Measurements from ENCODE around the gene KCNJ6. TPM values are rescaled to one million over a fixed set of nuclear protein-coding genes. Genes with fewer than 3 reads are reported as not detected.

KCNJ6 gene
- total RNA-seq, 1 experiment from 2014 or later = not detected

DNA sequence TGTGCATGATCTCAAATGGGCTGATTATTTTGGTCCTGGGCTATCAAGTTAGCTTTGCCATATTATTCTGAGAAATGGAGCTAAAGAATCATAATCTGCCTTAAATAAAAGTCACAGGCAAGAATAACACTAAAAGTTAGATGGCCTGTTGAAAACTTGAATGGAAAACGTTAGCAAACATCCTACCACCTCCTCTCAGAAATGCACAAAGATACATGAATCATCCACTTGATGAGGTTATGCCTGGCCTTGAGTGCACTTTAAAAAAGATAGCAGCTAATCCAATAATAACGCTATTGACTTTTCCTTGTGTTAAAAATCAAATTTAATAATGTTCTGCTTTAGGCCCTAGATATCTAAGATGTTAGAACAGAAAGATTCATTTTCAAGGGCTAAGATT is 108.0 kb downstream of the KCNJ6 start:
- BruUV-seq (replicated peaks) = no TSS peak
- ChIA-PET CTCF (no interaction called here), POLR2A (no interaction called here), RAD21 (ENCODE audit: low non-redundant PET in 1 of 2, low total read pairs in 2 of 2, uncharacterized antibody in 2 of 2, unreplicated experiment in 2 of 2) (no interaction called here)
- Histone ChIP-seq H3K9ac (ENCODE audit: low read length) (no peak overlapping the region), H3K4me3 (replicated peaks in 1 of 2; ENCODE audit: low read depth in 1 of 2, low read length in 2 of 2) (no peak overlapping the region), H3K9me3 (ENCODE audit: control insufficient read depth in 1 of 2, insufficient read depth in 1 of 2, low read depth in 1 of 2, low read length in 2 of 2) (peaks cover 3 to 5% of the 10 kb centered on the region in 2 experiments; a peak in 2 of 4 replicates), H3K36me3 (ENCODE audit: control insufficient read depth in 1 of 2, insufficient read depth in 2 of 2, low read length in 2 of 2) (no peaks in the 10 kb centered on the region), H3K4me1 (ENCODE audit: control insufficient read depth in 1 of 2, insufficient read depth in 2 of 2, low read length in 2 of 2) (no peaks in the 10 kb centered on the region), H3K79me2 (ENCODE audit: insufficient read depth, low read length) (no peaks in the 10 kb centered on the region), H3K4me2 (ENCODE audit: low read length) (no peak overlapping the region), H3K27me3 (ENCODE audit: insufficient read depth, low read length) (no peaks in the 10 kb centered on the region; the same call in 1 of the 2 replicates), H3K9me2 (ENCODE audit: insufficient read depth) (no peaks in the 10 kb centered on the region), H2AFZ (ENCODE audit: low read depth, low read length, poor library complexity, severe bottlenecking) (no peak overlapping the region), H3K27ac (ENCODE audit: low read depth, low read length) (no peak overlapping the region), H4K20me1 (ENCODE audit: insufficient read depth) (no peaks in the 10 kb centered on the region)
- DNase-seq (ENCODE audit: low read depth, low spot score) = no peak
- TF ChIP-seq, protein P1, sequence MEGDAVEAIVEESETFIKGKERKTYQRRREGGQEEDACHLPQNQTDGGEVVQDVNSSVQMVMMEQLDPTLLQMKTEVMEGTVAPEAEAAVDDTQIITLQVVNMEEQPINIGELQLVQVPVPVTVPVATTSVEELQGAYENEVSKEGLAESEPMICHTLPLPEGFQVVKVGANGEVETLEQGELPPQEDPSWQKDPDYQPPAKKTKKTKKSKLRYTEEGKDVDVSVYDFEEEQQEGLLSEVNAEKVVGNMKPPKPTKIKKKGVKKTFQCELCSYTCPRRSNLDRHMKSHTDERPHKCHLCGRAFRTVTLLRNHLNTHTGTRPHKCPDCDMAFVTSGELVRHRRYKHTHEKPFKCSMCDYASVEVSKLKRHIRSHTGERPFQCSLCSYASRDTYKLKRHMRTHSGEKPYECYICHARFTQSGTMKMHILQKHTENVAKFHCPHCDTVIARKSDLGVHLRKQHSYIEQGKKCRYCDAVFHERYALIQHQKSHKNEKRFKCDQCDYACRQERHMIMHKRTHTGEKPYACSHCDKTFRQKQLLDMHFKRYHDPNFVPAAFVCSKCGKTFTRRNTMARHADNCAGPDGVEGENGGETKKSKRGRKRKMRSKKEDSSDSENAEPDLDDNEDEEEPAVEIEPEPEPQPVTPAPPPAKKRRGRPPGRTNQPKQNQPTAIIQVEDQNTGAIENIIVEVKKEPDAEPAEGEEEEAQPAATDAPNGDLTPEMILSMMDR (IDR thresholded peaks at IDR 0.05 in 2 of 3, conservative IDR thresholded peaks at IDR 0.05 in 1 of 3; ENCODE audit: borderline replicate concordance in 1 of 3, insufficient read depth in 1 of 3, low read depth in 2 of 3, low read length in 2 of 3) = no peak
- TF ChIP-seq, protein P2, sequence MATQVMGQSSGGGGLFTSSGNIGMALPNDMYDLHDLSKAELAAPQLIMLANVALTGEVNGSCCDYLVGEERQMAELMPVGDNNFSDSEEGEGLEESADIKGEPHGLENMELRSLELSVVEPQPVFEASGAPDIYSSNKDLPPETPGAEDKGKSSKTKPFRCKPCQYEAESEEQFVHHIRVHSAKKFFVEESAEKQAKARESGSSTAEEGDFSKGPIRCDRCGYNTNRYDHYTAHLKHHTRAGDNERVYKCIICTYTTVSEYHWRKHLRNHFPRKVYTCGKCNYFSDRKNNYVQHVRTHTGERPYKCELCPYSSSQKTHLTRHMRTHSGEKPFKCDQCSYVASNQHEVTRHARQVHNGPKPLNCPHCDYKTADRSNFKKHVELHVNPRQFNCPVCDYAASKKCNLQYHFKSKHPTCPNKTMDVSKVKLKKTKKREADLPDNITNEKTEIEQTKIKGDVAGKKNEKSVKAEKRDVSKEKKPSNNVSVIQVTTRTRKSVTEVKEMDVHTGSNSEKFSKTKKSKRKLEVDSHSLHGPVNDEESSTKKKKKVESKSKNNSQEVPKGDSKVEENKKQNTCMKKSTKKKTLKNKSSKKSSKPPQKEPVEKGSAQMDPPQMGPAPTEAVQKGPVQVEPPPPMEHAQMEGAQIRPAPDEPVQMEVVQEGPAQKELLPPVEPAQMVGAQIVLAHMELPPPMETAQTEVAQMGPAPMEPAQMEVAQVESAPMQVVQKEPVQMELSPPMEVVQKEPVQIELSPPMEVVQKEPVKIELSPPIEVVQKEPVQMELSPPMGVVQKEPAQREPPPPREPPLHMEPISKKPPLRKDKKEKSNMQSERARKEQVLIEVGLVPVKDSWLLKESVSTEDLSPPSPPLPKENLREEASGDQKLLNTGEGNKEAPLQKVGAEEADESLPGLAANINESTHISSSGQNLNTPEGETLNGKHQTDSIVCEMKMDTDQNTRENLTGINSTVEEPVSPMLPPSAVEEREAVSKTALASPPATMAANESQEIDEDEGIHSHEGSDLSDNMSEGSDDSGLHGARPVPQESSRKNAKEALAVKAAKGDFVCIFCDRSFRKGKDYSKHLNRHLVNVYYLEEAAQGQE (IDR thresholded peaks at IDR 0.05; ENCODE audit: low read depth) = no peak
- TF ChIP-seq EGR1 (IDR thresholded peaks at IDR 0.05; ENCODE audit: low read depth) = no peak
- TF ChIP-seq SRF (IDR thresholded peaks at IDR 0.05; ENCODE audit: low read depth) = no peak
- TF ChIP-seq ZFX (IDR thresholded peaks at IDR 0.05) = no peak
- TF ChIP-seq, protein P3, sequence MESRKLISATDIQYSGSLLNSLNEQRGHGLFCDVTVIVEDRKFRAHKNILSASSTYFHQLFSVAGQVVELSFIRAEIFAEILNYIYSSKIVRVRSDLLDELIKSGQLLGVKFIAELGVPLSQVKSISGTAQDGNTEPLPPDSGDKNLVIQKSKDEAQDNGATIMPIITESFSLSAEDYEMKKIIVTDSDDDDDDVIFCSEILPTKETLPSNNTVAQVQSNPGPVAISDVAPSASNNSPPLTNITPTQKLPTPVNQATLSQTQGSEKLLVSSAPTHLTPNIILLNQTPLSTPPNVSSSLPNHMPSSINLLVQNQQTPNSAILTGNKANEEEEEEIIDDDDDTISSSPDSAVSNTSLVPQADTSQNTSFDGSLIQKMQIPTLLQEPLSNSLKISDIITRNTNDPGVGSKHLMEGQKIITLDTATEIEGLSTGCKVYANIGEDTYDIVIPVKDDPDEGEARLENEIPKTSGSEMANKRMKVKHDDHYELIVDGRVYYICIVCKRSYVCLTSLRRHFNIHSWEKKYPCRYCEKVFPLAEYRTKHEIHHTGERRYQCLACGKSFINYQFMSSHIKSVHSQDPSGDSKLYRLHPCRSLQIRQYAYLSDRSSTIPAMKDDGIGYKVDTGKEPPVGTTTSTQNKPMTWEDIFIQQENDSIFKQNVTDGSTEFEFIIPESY (IDR thresholded peaks at IDR 0.05; ENCODE audit: extremely low read depth, insufficient replicate concordance, low read length) = no peak
- no peak for ATAC-seq
- intact Hi-C loops (cut with micrococcal nuclease) = no loop called here

All from HCT116 (cell line).